Dermis microvascular lymphatic vessel endothelial cell (primary cell): Measurements from ENCODE around the gene IGF2BP2. TPM values are rescaled to one million over a fixed set of nuclear protein-coding genes. Genes with fewer than 3 reads are reported as not detected.
"Not testable (repeated sequence)": the region's sequence is repeated elsewhere in the genome, so short reads cannot be mapped to it uniquely, and the experiment has no call there.

Experiments used
- DNase-seq, 2 donors: peaks; one replicate each; pipeline versions ENCODE4 v3.0.0 to v3.0.0-alpha.2; 2010; ENCODE audit warnings: low read depth in 2 of 2
- total RNA-seq: library from RNA; depleted of rRNA; stranded (reverse); fragments of >200 nt; gene quantifications from 2 replicates; pipeline ENCODE4 v1.2.1, GENCODE V29; 2014

The IGF2BP2 gene
- total RNA-seq, 1 donor from 2014 or later: 26.8 TPM

- DNase-seq: not testable (repeated sequence)
These were observed 26.1 kb downstream of the IGF2BP2 start for GRCh38 chr3:185798831-185799110.

GRCh38 chr3:185797993-185798830, 26.6 kb downstream of the IGF2BP2 start:
- peak; percentile 60 to 66 for DNase-seq

GRCh38 chr3:185797108-185797881, 27.5 kb downstream of the IGF2BP2 start:
- no peak for DNase-seq

GRCh38 chr3:185796431-185797107, 28.3 kb downstream of the IGF2BP2 start:
- DNase-seq: peak; percentile 97 to 98

GRCh38 chr3:185793381-185793780, 31.5 kb downstream of the IGF2BP2 start:
- no peak for DNase-seq

GRCh38 chr3:185792955-185793354, 31.9 kb downstream of the IGF2BP2 start:
- DNase-seq: no peak

GRCh38 chr3:185789891-185790830, 34.7 kb downstream of the IGF2BP2 start:
- DNase-seq: peak in 1 of 2 donors; percentile 46

GRCh38 chr3:185789134-185789533, 35.7 kb downstream of the IGF2BP2 start:
- DNase-seq: no peak

GRCh38 chr3:185788292-185788691, 36.5 kb downstream of the IGF2BP2 start:
- DNase-seq: no peak

- DNase-seq: no peak
These were observed 37.6 kb downstream of the IGF2BP2 start for GRCh38 chr3:185786956-185787877.

GRCh38 chr3:185786258-185786657, 38.6 kb downstream of the IGF2BP2 start:
- not testable (repeated sequence) for DNase-seq

- no peak for DNase-seq
These were observed 40.5 kb downstream of the IGF2BP2 start for GRCh38 chr3:185784317-185784716.

GRCh38 chr3:185781759-185782158, 43.1 kb downstream of the IGF2BP2 start:
- no peak for DNase-seq

GRCh38 chr3:185779461-185779860, 45.4 kb downstream of the IGF2BP2 start:
- no peak for DNase-seq

- DNase-seq: no peak
These were observed 46.0 kb downstream of the IGF2BP2 start for GRCh38 chr3:185778821-185779220.

- DNase-seq: no peak
These were observed 46.7 kb downstream of the IGF2BP2 start for GRCh38 chr3:185778094-185778493.

- DNase-seq: no peak
These were observed 54.7 kb downstream of the IGF2BP2 start for GRCh38 chr3:185770109-185770508.

- peak; percentile 67 to 78 for DNase-seq
These were observed 56.3 kb downstream of the IGF2BP2 start for GRCh38 chr3:185768578-185768982.

- DNase-seq: peak in 1 of 2 donors; percentile 24
These were observed 57.7 kb downstream of the IGF2BP2 start for GRCh38 chr3:185767002-185767688.
